Fibroblast of pulmonary artery (primary cell): Measurements from ENCODE around the gene KCNIP4.

Experiments
- DNase-seq: peaks from one replicate; pipeline ENCODE4 v3.0.0-alpha.2; 2010; ENCODE audit warnings: low read depth
- H3K4me3 ChIP-seq: replicated peaks from 2 replicates; pipeline ENCODE4 v1.5.1; 2011; ENCODE audit warnings: low read depth, mild to moderate bottlenecking, control low read depth, low read length, moderate library complexity
- TF ChIP-seq, protein P1 (sequence below): IDR thresholded peaks from 2 replicates; pipeline ENCODE4 v1.5.1; 2011; ENCODE audit warnings: mild to moderate bottlenecking, control low read depth, low read length, inconsistent platforms; ENCODE audit errors: missing control alignments

The KCNIP4 gene

DNA sequence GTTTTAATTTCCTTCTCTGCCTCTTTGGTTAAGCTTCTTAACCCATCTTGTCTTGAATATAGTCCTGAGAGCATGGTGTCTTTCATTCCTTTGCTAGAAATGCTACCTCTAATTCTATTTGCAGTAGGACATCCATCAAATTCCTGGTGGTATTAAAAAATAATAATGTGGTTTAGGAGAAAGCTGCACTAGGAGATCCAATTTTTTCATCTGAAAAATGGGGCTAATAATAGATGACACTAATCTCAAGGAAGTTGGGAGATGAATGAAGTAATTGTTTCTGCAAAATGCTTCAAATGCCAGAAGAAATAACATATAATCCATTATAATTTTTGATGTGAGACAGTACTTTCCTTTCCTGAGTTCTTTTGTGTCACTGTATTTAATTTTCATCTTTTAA lies 1053.4 kb downstream of the KCNIP4 start:
- DNase-seq, result no peak
- TF ChIP-seq, protein P1, sequence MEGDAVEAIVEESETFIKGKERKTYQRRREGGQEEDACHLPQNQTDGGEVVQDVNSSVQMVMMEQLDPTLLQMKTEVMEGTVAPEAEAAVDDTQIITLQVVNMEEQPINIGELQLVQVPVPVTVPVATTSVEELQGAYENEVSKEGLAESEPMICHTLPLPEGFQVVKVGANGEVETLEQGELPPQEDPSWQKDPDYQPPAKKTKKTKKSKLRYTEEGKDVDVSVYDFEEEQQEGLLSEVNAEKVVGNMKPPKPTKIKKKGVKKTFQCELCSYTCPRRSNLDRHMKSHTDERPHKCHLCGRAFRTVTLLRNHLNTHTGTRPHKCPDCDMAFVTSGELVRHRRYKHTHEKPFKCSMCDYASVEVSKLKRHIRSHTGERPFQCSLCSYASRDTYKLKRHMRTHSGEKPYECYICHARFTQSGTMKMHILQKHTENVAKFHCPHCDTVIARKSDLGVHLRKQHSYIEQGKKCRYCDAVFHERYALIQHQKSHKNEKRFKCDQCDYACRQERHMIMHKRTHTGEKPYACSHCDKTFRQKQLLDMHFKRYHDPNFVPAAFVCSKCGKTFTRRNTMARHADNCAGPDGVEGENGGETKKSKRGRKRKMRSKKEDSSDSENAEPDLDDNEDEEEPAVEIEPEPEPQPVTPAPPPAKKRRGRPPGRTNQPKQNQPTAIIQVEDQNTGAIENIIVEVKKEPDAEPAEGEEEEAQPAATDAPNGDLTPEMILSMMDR, result no peak
- H3K4me3 ChIP-seq, result no peak overlapping the region

DNA sequence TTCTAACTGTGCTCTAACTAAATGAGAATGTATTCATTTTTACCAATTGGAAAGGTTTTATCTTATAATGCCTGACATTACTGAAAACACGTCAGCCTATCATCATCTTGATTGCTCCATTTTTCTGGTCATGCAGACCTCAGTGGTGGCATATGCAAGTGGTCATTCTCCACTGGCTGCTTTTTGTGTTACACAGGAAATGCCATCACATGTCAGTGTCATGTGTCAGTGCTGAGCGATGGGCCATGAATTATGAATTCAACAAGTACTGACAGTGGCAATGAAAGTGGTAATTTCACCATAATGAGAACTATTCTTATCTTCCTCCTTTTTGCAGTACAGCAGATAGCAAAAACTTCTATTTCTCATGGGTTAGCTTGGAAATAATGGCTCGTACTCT lies 1057.8 kb downstream of the KCNIP4 start:
- H3K4me3 ChIP-seq, result no peak overlapping the region
- TF ChIP-seq, protein P1, result no peak

DNA sequence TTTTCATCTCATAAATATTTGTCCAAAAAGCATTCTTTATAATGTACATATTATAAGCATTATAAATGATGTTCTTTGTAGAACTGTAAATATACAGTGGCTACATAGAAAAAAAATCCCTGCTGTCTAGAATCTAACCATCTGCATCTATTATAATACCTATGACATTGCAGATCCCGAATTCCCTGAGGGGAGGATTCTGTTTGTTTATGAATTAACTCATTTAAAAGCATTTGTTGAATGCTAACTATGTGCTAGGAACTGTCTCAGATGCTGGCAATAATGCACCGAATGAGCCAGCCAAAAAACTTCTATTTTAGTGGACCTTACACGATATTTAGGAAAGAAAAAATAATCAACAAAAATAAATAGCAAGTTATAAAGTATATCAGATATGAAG lies 1058.7 kb downstream of the KCNIP4 start:
- H3K4me3 ChIP-seq, result no peak overlapping the region
- no peak for DNase-seq
- TF ChIP-seq, protein P1, result no peak

More for the DNA sequence above, 1057.8 kb downstream of the KCNIP4 start:
- DNase-seq, result no peak

DNA sequence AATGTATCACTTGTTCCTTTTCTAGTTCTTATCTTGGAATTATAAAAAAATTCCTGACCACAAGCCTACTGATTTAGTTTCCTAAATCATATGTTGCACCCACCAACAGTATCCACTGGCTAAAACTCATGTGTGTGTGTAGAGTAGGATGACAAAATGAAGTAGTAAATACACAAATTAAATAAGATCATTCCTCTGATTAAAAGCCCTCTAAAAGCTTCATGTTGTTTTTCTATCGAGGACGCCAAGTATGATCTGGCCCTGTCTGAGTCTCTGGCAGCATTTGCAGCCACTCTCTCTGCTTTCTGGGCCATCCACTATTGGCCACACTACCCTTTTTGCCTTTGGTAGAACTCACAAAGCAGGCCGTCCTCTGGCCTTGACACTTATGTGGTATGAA lies 1064.9 kb downstream of the KCNIP4 start:
- TF ChIP-seq, protein P1, result no peak
- DNase-seq, result no peak
- H3K4me3 ChIP-seq, result no peak overlapping the region

DNA sequence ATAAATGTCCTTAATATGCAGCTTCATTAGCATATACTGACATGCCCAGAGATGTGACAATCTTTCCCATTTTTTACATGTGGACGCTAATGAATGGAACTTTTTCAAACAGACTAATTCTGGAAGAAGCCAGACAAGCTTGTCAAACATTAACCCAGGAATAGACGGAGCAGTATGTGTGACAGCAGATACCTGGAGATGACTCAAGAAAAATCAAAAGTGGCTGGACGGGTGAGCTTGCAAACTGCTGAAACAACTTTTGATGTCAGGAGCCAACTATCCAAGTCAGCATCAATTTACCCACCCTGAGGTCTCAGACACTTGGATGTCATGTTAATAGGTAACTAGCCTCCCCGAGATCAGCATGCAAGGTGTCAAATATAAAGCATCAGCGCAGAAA lies 1065.3 kb downstream of the KCNIP4 start:
- H3K4me3 ChIP-seq, result no peak overlapping the region
- DNase-seq, result no peak
- TF ChIP-seq, protein P1, result no peak

DNA sequence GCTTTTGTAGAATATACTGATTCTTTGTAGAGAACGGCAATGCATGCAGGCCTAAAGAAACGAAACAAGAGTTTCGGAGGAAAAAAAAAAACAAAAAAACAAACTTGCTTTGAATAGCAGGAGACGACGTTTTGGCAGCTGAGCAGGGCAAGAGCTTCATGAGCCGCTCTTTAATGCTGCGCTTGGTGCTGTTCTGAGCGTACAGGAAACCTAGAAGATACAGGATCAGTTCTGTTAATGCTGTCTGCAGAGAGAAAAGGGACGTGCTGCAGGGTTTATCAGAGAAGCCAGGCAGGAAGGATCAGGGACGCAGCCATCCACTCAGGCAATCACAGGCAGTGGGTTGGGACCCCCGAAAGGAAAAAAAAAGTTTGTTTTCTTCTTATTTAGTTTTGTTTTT lies 1066.1 kb downstream of the KCNIP4 start:
- TF ChIP-seq, protein P1, result no peak
- no peak for DNase-seq
- no peak overlapping the region for H3K4me3 ChIP-seq

DNA sequence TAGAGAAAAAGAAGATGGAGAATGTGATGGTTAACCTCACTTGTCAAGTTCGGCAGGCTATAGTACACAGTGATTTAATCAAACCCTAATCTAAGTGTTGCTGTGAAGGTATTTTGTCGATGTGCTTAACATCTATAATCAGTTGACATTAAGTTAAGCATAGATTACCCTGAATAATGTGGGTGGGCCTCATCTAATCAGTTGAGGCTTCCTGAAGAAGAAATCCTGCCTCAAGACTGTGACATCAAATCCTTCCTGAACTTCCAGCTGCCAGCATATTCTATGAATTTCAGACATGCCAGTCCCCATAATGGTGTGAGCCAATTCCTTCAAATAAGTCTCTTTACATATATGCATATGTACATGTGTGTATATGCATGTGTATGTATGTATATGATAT lies 1066.9 kb downstream of the KCNIP4 start:
- TF ChIP-seq, protein P1, result no peak
- DNase-seq, result no peak
- H3K4me3 ChIP-seq, result no peak overlapping the region
